ENCODE measurements around the gene COL4A2. TPM values are rescaled to one million over a fixed set of nuclear protein-coding genes. Genes with fewer than 3 reads are reported as not detected.
"Not testable (repeated sequence)": the region's sequence is repeated elsewhere in the genome, so short reads cannot be mapped to it uniquely, and the experiment has no call there.

COL4A2 gene
- total and polyA plus RNA-seq, 3 experiments from 2014 or later, result not detected

- no peaks in the 10 kb centered on the region for H3K9me3 Mint-ChIP-seq
- CTCF ChIA-PET, result no interaction called here
- H3K4me3 ChIP-seq (ENCODE audit: low read length), result no peak overlapping the region
- no peaks in the 10 kb centered on the region for H3K9me3 ChIP-seq (ENCODE audit: low read length)
- H3K36me3 Mint-ChIP-seq, result no peaks in the 10 kb centered on the region
- H3K4me3 Mint-ChIP-seq, result no peak overlapping the region
- peaks cover 23 to 33% of the 10 kb centered on the region in 2 donors for H3K27me3 Mint-ChIP-seq
- no peak for DNase-seq
- H3K27me3 ChIP-seq (ENCODE audit: insufficient read depth, low read length, poor library complexity, severe bottlenecking), result peaks cover 3% of the 10 kb centered on the region
- H3K4me1 ChIP-seq (ENCODE audit: insufficient read depth, low read length), result no peaks in the 10 kb centered on the region
- no peak overlapping the region for H3K27ac ChIP-seq (ENCODE audit: low read depth, low read length)
- H3K4me1 Mint-ChIP-seq, result peaks cover 0 to 4% (median 0%) of the 10 kb centered on the region in 3 donors
- H3K27ac Mint-ChIP-seq, result no peak overlapping the region
- POLR2A ChIA-PET, result no interaction called here
- no peaks in the 10 kb centered on the region for H3K36me3 ChIP-seq (ENCODE audit: insufficient read depth, low read length)
Measured at GRCh38 chr13:110316196-110316595, 9.1 kb downstream of the COL4A2 start.

DNA sequence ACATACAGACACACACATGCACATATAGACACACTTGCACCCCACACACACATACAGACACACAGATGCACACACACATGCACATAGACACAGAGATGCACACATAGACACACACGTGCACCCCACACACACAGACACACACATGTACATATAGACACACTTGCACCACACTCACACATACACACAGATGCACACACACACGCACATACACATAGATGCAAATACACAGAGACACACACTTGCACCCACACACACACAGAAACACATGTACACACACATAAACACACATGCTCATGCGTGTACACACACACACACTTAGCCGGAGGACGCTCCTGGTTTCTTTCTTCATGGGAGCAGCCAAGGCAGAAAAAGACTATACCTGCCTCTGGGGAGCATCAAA is 10.0 kb downstream of the COL4A2 start:
- POLR2A ChIA-PET, result no interaction called here
- H3K4me3 Mint-ChIP-seq, result no peak overlapping the region

GRCh38 chr13:110317496-110318195 is 10.6 kb downstream of the COL4A2 start:
- POLR2A ChIA-PET, result no interaction called here
- Histone ChIP-seq H3K27me3 (ENCODE audit: insufficient read depth, low read length, poor library complexity, severe bottlenecking) (peaks cover 3% of the 10 kb centered on the region), H3K9me3 (ENCODE audit: low read length) (no peaks in the 10 kb centered on the region), H3K36me3 (ENCODE audit: insufficient read depth, low read length) (no peaks in the 10 kb centered on the region), H3K4me1 (ENCODE audit: insufficient read depth, low read length) (no peaks in the 10 kb centered on the region), H3K4me3 (ENCODE audit: low read length) (no peak overlapping the region), H3K27ac (ENCODE audit: low read depth, low read length) (no peak overlapping the region)
- H3K36me3 Mint-ChIP-seq, result no peaks in the 10 kb centered on the region
- H3K4me1 Mint-ChIP-seq, result peaks cover 0 to 4% (median 0%) of the 10 kb centered on the region in 3 donors
- H3K27me3 Mint-ChIP-seq, result peaks cover 23 to 36% of the 10 kb centered on the region in 2 donors
- H3K27ac Mint-ChIP-seq, result no peak overlapping the region
- no peak for DNase-seq
- no peak overlapping the region for H3K4me3 Mint-ChIP-seq
- CTCF ChIA-PET, result no interaction called here
- no peaks in the 10 kb centered on the region for H3K9me3 Mint-ChIP-seq

More for the DNA sequence above, 10.0 kb downstream of the COL4A2 start:
- H3K4me1 Mint-ChIP-seq, result peaks cover 0 to 4% (median 0%) of the 10 kb centered on the region in 3 donors
- no peak for DNase-seq
- H3K36me3 Mint-ChIP-seq, result no peaks in the 10 kb centered on the region
- H3K27ac Mint-ChIP-seq, result no peak overlapping the region
- Histone ChIP-seq H3K36me3 (ENCODE audit: insufficient read depth, low read length) (no peaks in the 10 kb centered on the region), H3K27ac (ENCODE audit: low read depth, low read length) (no peak overlapping the region), H3K4me3 (ENCODE audit: low read length) (no peak overlapping the region), H3K9me3 (ENCODE audit: low read length) (no peaks in the 10 kb centered on the region), H3K4me1 (ENCODE audit: insufficient read depth, low read length) (no peaks in the 10 kb centered on the region), H3K27me3 (ENCODE audit: insufficient read depth, low read length, poor library complexity, severe bottlenecking) (peaks cover 3% of the 10 kb centered on the region)
- no peaks in the 10 kb centered on the region for H3K9me3 Mint-ChIP-seq
- H3K27me3 Mint-ChIP-seq, result peaks cover 20 to 37% of the 10 kb centered on the region in 2 donors
- CTCF ChIA-PET, result no interaction called here

DNA sequence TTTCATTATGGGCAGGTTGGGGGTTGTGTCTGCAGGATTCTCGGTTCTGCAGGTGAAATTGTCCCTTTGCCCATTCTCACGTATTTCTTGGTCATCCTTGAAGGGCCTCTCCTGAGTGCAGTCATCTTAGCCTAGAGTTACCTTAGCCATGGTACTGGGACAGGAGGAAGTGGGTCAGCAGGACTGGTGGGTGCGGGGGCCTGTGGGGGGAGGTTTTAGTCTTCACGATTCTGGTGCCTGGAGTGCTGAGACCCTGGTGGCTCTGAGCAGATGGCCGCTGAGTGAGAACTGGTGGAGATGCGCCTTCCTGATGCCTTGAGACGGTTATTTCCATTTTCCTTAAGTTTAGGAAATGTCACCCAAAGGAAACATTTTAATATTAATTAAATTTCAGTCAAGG is 11.8 kb downstream of the COL4A2 start:
- Mint-ChIP-seq H3K9me3 (no peaks in the 10 kb centered on the region), H3K4me3 (no peak overlapping the region), H3K27ac (no peak overlapping the region), H3K4me1 (peaks cover 0 to 4% (median 0%) of the 10 kb centered on the region in 3 donors), H3K27me3 (peaks cover 26 to 31% of the 10 kb centered on the region in 2 donors), H3K36me3 (no peaks in the 10 kb centered on the region)
- ChIA-PET CTCF (no interaction called here), POLR2A (no interaction called here)
- DNase-seq, result no peak
- Histone ChIP-seq H3K36me3 (ENCODE audit: insufficient read depth, low read length) (no peaks in the 10 kb centered on the region), H3K27me3 (ENCODE audit: insufficient read depth, low read length, poor library complexity, severe bottlenecking) (peaks cover 3% of the 10 kb centered on the region), H3K4me3 (ENCODE audit: low read length) (no peak overlapping the region), H3K9me3 (ENCODE audit: low read length) (no peaks in the 10 kb centered on the region), H3K4me1 (ENCODE audit: insufficient read depth, low read length) (no peaks in the 10 kb centered on the region), H3K27ac (ENCODE audit: low read depth, low read length) (no peak overlapping the region)

DNA sequence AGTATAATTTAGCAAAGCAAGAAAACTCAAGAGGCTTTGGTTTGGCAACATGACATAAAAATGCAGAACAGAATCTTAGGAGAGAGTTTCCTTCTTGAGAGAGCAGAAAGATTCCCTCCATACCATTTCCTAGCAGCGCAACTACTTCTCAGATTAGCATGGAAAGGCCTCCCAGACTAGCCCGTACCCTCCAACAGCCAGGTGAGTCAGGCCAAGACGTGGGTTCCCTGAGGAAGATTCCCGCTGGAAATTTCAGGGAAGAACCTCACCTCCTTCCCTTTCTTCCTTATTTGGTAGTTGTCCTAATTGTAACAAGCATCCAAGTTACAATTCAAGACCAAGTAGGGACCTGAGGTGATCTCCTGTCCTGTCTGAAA is 12.3 kb downstream of the COL4A2 start:
- H3K4me1 Mint-ChIP-seq, result peaks cover 0 to 4% (median 0%) of the 10 kb centered on the region in 3 donors
- Histone ChIP-seq H3K27me3 (ENCODE audit: insufficient read depth, low read length, poor library complexity, severe bottlenecking) (no peaks in the 10 kb centered on the region), H3K9me3 (ENCODE audit: low read length) (no peaks in the 10 kb centered on the region), H3K27ac (ENCODE audit: low read depth, low read length) (no peak overlapping the region), H3K4me3 (ENCODE audit: low read length) (no peak overlapping the region), H3K4me1 (ENCODE audit: insufficient read depth, low read length) (no peaks in the 10 kb centered on the region), H3K36me3 (ENCODE audit: insufficient read depth, low read length) (no peaks in the 10 kb centered on the region)
- no peaks in the 10 kb centered on the region for H3K36me3 Mint-ChIP-seq
- no peaks in the 10 kb centered on the region for H3K9me3 Mint-ChIP-seq
- peaks cover 24 to 26% of the 10 kb centered on the region in 2 donors for H3K27me3 Mint-ChIP-seq
- CTCF ChIA-PET, result no interaction called here
- H3K4me3 Mint-ChIP-seq, result no peak overlapping the region
- DNase-seq, result no peak
- no peak overlapping the region for H3K27ac Mint-ChIP-seq
- POLR2A ChIA-PET, result no interaction called here

DNA sequence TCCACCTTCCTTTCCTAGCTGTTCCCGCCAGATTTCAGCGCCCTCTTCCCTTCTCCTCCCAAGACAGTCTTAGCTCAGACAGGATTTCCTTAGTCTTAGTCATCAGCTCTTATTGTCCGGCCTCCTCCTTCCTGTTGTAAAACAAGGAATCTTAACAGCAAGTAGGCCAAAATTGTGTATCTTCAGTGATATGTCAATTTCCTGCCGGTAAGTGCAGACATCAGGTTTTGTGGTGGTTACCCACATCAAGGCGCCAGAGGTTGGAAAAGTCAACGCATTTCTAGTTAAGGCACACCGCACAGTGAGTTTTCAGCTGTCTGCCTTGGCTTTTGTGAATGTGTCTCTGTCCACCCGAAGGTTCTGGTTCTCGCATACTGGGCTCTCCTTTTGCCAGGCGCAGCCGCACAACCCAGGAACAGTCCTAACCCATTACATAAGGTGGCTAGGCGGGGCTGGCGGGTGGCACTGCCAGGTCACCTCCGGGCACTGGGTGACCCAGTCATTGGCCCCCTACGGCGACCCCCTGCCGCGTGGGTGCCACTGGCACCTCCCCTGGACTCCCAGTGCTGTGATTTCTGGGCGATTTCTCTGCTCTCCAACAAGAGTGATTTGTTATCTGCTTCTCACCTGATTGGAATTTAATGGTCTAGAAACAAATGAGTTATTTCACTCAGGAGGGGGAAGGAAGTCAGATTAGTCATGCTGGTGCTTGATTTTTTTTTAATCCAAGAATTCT is 12.9 kb downstream of the COL4A2 start:
- ChIA-PET CTCF (no interaction called here), POLR2A (no interaction called here)
- no peaks in the 10 kb centered on the region for H3K36me3 Mint-ChIP-seq
- peak overlapping the region in 1 of 8 donors; percentile 26 for H3K27ac Mint-ChIP-seq
- peaks cover 0 to 4% (median 0%) of the 10 kb centered on the region in 3 donors for H3K4me1 Mint-ChIP-seq
- H3K9me3 Mint-ChIP-seq, result no peaks in the 10 kb centered on the region
- no peak overlapping the region for H3K4me3 Mint-ChIP-seq
- Histone ChIP-seq H3K27ac (ENCODE audit: low read depth, low read length) (no peak overlapping the region), H3K4me3 (ENCODE audit: low read length) (no peak overlapping the region), H3K4me1 (ENCODE audit: insufficient read depth, low read length) (no peaks in the 10 kb centered on the region), H3K9me3 (ENCODE audit: low read length) (no peaks in the 10 kb centered on the region), H3K36me3 (ENCODE audit: insufficient read depth, low read length) (no peaks in the 10 kb centered on the region), H3K27me3 (ENCODE audit: insufficient read depth, low read length, poor library complexity, severe bottlenecking) (no peaks in the 10 kb centered on the region)
- DNase-seq, result no peak
- peaks cover 25 to 28% of the 10 kb centered on the region in 2 donors for H3K27me3 Mint-ChIP-seq

DNA sequence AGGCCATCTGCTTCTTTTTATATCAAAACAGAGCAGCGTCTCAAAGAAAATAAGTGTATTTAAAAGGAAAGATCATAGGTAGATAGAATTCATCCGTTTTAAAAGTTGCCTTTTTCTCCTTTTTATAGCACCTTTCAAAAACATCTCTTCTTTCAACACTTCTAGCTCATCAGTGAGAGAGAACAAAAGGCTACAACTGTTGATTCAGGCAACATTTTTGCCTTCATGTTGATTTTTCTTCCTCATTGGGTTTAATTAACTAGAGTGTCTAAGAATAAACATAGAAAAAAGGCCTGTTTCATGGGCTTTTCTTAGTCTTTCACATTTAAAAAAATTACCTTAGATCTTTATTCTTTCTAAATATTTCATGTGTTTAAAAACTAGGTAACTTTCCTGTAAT is 13.6 kb downstream of the COL4A2 start:
- DNase-seq, result no peak
- H3K4me3 Mint-ChIP-seq, result no peak overlapping the region
- ChIA-PET POLR2A (no interaction called here), CTCF (no interaction called here)
- H3K27ac Mint-ChIP-seq, result no peak overlapping the region
- no peaks in the 10 kb centered on the region for H3K27me3 ChIP-seq (ENCODE audit: insufficient read depth, low read length, poor library complexity, severe bottlenecking)
- H3K36me3 ChIP-seq (ENCODE audit: insufficient read depth, low read length), result no peaks in the 10 kb centered on the region
- no peak overlapping the region for H3K27ac ChIP-seq (ENCODE audit: low read depth, low read length)
- H3K4me1 Mint-ChIP-seq, result peaks cover 0 to 4% (median 0%) of the 10 kb centered on the region in 3 donors
- H3K4me3 ChIP-seq (ENCODE audit: low read length), result no peak overlapping the region
- H3K36me3 Mint-ChIP-seq, result no peaks in the 10 kb centered on the region
- no peaks in the 10 kb centered on the region for H3K9me3 ChIP-seq (ENCODE audit: low read length)
- no peaks in the 10 kb centered on the region for H3K4me1 ChIP-seq (ENCODE audit: insufficient read depth, low read length)
- no peaks in the 10 kb centered on the region for H3K9me3 Mint-ChIP-seq
- H3K27me3 Mint-ChIP-seq, result peaks cover 21 to 29% of the 10 kb centered on the region in 2 donors

DNA sequence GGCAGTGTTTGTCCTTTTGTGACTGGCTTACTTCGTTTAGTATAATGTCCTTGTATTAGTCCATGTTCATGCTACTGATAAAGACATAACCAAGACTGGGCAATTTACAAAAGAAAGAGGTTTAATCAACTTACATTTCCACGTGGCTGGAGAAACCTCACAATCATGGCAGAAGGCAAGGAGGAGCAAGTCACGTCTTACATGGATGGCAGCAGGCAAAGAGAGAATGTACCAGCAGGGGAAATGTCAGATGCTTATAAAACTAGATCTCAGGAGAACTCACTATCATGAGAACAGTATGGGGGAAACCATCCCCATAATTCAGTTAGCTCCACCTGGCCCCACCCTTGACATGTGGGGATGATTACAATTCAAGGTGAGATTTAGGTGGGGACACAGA is 14.5 kb downstream of the COL4A2 start:
- H3K27ac Mint-ChIP-seq; DNase-seq; H3K4me1 ChIP-seq (ENCODE audit: insufficient read depth, low read length); H3K36me3 Mint-ChIP-seq; POLR2A ChIA-PET; H3K27ac ChIP-seq (ENCODE audit: low read depth, low read length); H3K9me3 Mint-ChIP-seq; H3K27me3 ChIP-seq (ENCODE audit: insufficient read depth, low read length, poor library complexity, severe bottlenecking); H3K36me3 ChIP-seq (ENCODE audit: insufficient read depth, low read length); H3K4me3 Mint-ChIP-seq; H3K9me3 ChIP-seq (ENCODE audit: low read length); H3K4me3 ChIP-seq (ENCODE audit: low read length); H3K4me1 Mint-ChIP-seq; CTCF ChIA-PET: not testable (repeated sequence)
- H3K27me3 Mint-ChIP-seq, result peaks cover 27 to 32% of the 10 kb centered on the region in 2 donors
